ENCODE measurements around the gene ATP1B1. TPM values are rescaled to one million over a fixed set of nuclear protein-coding genes. Genes with fewer than 3 reads are reported as not detected.

Gene ATP1B1
- total and polyA plus RNA-seq, 10 donors = 3.1 to 101 (median 57.3) TPM

DNA sequence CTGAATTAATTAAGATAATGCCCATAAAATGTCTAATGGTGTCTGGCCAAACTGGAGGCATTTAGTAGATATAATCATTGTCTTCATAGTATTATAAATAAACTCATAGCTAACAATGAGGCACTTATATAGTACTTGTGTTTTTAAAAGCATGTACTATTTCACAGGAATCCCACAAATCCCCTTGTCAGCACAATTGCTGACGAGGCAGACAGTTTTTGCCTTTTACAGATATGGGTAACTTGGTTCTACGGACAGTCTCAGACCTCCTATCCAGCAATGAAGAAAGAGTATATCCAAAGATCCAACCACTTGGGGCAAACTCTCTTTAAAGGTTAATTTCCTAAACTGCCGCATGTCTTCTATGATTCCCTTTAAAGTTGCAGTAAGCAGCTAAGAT lies 73.7 kb downstream of the ATP1B1 start:
- Histone ChIP-seq H3K27me3 (replicated peaks in 1 of 7) (no peaks in the 10 kb centered on the region), H3K27ac (no peak overlapping the region), H3K4me1 (no peaks in the 10 kb centered on the region), H3K36me3 (no peaks in the 10 kb centered on the region), H3K9me3 (peaks cover 0 to 7% (median 0%) of the 10 kb centered on the region in 8 donors), H3K4me3 (no peak overlapping the region)
- WGBS, 5 donors = 89 to 95% (median 94%) methylated on average over 3 of the region's 3 CpGs
- TF ChIP-seq CTCF (IDR thresholded peaks at IDR 0.05 in 8 of 11, conservative IDR thresholded peaks at IDR 0.05 in 3 of 11) (no peak), POLR2A (IDR thresholded peaks at IDR 0.05) (no peak)
- DNase-seq = no peak
- intact Hi-C loops (cut with DNase I; ENCODE audit: low total_unique reads) = no loop called here

Small RNA genes within 50 kb of the gene (small RNA-seq; reads per million reads assigned to genes)
- 0 reads per million in 4 donors for gene RNA5SP66

Measured in spleen (tissue), 11 donors.